H1 (cell line): ENCODE measurements around the gene NDUFAF7. TPM values are rescaled to one million over a fixed set of nuclear protein-coding genes. Genes with fewer than 3 reads are reported as not detected.

Experiments
- CHD1 ChIP-seq: IDR thresholded peaks from 2 replicates; pipeline ENCODE4 v1.6.1; 2012; ENCODE audit warnings: low read depth, low read length, improper control_type of control experiment
- polyA plus RNA-seq, 7 experiments: library from polyadenylated mRNA; depleted of rRNA in 3 of 7; stranded (reverse) in 5 of 7; unstranded in 2 of 7; fragments of >200 nt in 5 of 7; fragments of 200-250 nt in 2 of 7; gene quantifications; 1 replicate in 5 of 7; 2 replicates in 1 of 7; 4 replicates in 1 of 7; pipeline versions ENCODE4 v1.2.1 to v1.2.3, GENCODE V29; 2011 to 2013; ENCODE audit warnings: missing spikeins in 2 of 7, mixed read lengths in 2 of 7
- total RNA-seq: library from RNA; stranded (reverse); fragmentation: NEBNext Ultra II Directional; extraction: Animal tissue kit (Norgen Biotek cat#: 25700); gene quantifications from 2 replicates; pipeline ENCODE4 v1.2.1, GENCODE V29; 2021
- TF ChIP-seq, protein P1 (sequence below): IDR thresholded peaks from 2 replicates; pipeline ENCODE4 v1.6.1; 2012; ENCODE audit warnings: low read length, inconsistent platforms

The NDUFAF7 gene
- total and polyA plus RNA-seq, 2 of the 8 experiments (the other 6 are each of a cell fraction or from before 2014, with no cell fraction given) = 50.2 to 56.0 TPM

DNA sequence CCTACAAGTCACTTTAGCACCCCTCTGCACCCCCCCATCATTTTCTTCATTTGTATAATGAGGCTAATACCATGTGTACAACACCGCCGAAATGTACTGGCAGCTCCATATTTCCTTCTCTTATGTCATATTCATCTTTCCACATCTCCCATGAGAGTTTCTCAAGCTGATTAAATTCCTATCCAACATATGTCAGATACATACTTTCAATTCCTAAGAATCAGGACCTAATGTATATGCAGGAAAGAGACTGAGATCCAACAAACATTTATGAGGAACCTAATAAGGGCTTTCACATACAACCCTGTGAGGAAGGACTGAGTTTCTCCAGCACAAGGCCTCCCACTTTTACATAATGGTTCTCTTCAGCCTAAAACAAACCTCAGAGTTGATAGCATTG, 51.3 kb downstream of the NDUFAF7 start (continued):
- TF ChIP-seq, protein P1, sequence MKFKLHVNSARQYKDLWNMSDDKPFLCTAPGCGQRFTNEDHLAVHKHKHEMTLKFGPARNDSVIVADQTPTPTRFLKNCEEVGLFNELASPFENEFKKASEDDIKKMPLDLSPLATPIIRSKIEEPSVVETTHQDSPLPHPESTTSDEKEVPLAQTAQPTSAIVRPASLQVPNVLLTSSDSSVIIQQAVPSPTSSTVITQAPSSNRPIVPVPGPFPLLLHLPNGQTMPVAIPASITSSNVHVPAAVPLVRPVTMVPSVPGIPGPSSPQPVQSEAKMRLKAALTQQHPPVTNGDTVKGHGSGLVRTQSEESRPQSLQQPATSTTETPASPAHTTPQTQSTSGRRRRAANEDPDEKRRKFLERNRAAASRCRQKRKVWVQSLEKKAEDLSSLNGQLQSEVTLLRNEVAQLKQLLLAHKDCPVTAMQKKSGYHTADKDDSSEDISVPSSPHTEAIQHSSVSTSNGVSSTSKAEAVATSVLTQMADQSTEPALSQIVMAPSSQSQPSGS = no peak
- TF ChIP-seq CHD1 = no peak
